G401 (cell line): ENCODE measurements around the gene PAPLN. TPM values are rescaled to one million over a fixed set of nuclear protein-coding genes. Genes with fewer than 3 reads are reported as not detected.

Experiments
- DNase-seq: peaks from one replicate; pipeline ENCODE4 v3.0.0-alpha.2; 2015; ENCODE audit warnings: low spot score
- in situ Hi-C: cut with HindIII; loops from 2 replicates; pipeline ENCODE4 v1.10.0; 2016; ENCODE audit warnings: low sequenced_read_pairs, mixed read lengths
- total RNA-seq: library from RNA; depleted of rRNA; stranded (reverse); fragments of >200 nt; shearing (Covaris generic); gene quantifications from 2 replicates; pipeline ENCODE4 v1.2.3, GENCODE V29; 2014

The PAPLN gene
- total RNA-seq, 1 experiment from 2014 or later: not detected

- DNase-seq: no peak
- in situ Hi-C loops: no loop called here
Observed at GRCh38 chr14:73258076-73258475, 20.8 kb downstream of the PAPLN start.

GRCh38 chr14:73258845-73259611 lies 21.7 kb downstream of the PAPLN start:
- DNase-seq: no peak
- in situ Hi-C loops: no loop called here

- no peak for DNase-seq
Observed at GRCh38 chr14:73259837-73260236, 22.5 kb downstream of the PAPLN start.

GRCh38 chr14:73260574-73260973 lies 23.3 kb downstream of the PAPLN start:
- in situ Hi-C loops: no loop called here
- DNase-seq: no peak

More at GRCh38 chr14:73259837-73260236, 22.5 kb downstream of the PAPLN start:
- in situ Hi-C loops: no loop called here

- in situ Hi-C loops: no loop called here
- DNase-seq: no peak
Observed at GRCh38 chr14:73261075-73261474, 23.8 kb downstream of the PAPLN start.

- in situ Hi-C loops: no loop called here
- no peak for DNase-seq
Observed at GRCh38 chr14:73261520-73262426, 24.5 kb downstream of the PAPLN start.

- in situ Hi-C loops: no loop called here
Observed at GRCh38 chr14:73262427-73263183, 25.3 kb downstream of the PAPLN start.

GRCh38 chr14:73263606-73264005 lies 26.3 kb downstream of the PAPLN start:
- DNase-seq: no peak
- in situ Hi-C loops: no loop called here

More at GRCh38 chr14:73262427-73263183, 25.3 kb downstream of the PAPLN start:
- no peak for DNase-seq

- in situ Hi-C loops: no loop called here
- DNase-seq: no peak
Observed at GRCh38 chr14:73264080-73264884, 27.0 kb downstream of the PAPLN start.

GRCh38 chr14:73264885-73265720 lies 27.8 kb downstream of the PAPLN start:
- in situ Hi-C loops: no loop called here
- DNase-seq: no peak

- in situ Hi-C loops: no loop called here
- no peak for DNase-seq
Observed at GRCh38 chr14:73265721-73266046, 28.4 kb downstream of the PAPLN start.

GRCh38 chr14:73266317-73266716 lies 29.0 kb downstream of the PAPLN start:
- in situ Hi-C loops: no loop called here
- no peak for DNase-seq

- no peak for DNase-seq
- in situ Hi-C loops: no loop called here
Observed at GRCh38 chr14:73267474-73267873, 30.2 kb downstream of the PAPLN start.

- in situ Hi-C loops: no loop called here
- peak; percentile 43 for DNase-seq
Observed at GRCh38 chr14:73269729-73270531, 32.6 kb downstream of the PAPLN start.

GRCh38 chr14:73272393-73272792 lies 35.1 kb downstream of the PAPLN start:
- in situ Hi-C loops: no loop called here
- DNase-seq: no peak

GRCh38 chr14:73273799-73274198 lies 36.5 kb downstream of the PAPLN start:
- DNase-seq: no peak
- in situ Hi-C loops: no loop called here

GRCh38 chr14:73276836-73277235 lies 39.5 kb downstream of the PAPLN start:
- in situ Hi-C loops: no loop called here
- no peak for DNase-seq
